HG03060 (cell line): ENCODE results near the gene TLX3.
"Not testable (repeated sequence)": the region's sequence is repeated elsewhere in the genome, so short reads cannot be mapped to it uniquely, and the experiment has no call there.

Experiments used
- ATAC-seq: cut with Tn5 transposase; IDR thresholded peaks from one replicate; pipeline ENCODE4 v1.9.1; 2021; ENCODE audit warnings: low read depth, moderate number of reproducible peaks; ENCODE audit not compliant: unreplicated experiment

The TLX3 gene

GRCh38 chr5:171322527-171322926, 13.5 kb downstream of the TLX3 start:
- no peak for ATAC-seq

DNA sequence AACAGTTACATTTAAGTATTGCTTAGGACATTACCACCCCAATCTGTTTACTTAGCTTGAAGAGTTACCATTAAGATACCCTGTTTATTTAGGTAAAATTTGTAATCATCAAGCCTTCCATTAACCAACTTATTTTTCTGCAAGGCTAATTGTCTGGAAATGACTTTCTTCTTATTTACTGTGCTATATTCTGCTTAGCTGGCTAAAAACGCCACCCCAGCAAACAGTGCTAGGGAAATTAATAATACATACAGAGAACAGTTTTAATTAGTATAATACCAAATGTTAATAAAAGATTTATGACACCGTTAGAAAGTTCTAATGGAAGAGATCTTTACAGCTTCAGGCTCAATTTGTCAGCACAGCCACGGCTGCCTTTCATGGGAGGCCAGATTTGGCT, 14.0 kb downstream of the TLX3 start:
- ATAC-seq = no peak

DNA sequence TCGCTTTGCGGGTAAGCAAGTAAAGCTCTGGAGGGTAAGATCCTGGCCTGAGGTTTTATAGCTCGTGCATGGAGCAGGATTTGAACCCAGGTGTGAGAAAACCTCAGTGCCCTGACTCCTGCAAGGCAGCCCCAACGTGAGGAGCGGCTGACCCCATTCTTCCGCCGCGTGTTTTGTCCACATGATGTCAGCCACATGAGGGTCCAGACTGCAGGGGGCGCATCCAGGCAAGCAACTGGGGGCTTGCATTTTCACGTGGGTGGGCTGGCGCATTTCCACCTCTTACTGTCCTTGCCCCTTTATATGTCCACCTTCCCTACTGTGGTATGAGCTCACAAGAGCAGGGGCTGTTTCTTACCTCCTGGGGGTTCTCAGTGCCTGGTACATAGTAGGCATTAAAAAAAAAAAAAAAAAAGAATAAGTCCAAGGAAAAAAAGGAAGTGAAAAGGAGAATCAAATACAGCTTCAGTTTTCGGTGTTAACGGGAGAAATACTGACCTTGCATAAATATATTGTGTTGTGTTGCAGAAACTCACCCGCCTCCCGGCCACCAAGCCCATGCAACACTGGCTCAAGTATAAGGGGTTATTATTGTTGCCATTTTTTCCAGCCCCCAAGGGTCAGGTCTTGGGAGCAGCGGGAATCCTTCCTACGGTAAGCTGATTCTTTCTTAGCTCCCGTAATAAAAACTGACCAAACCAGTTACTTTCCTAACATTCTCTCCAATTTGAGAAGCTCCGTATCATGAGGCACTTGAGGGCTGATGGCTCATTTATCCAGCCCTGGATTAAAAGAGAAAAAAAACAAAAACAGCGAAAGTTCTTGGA, 15.0 kb downstream of the TLX3 start:
- no peak for ATAC-seq

DNA sequence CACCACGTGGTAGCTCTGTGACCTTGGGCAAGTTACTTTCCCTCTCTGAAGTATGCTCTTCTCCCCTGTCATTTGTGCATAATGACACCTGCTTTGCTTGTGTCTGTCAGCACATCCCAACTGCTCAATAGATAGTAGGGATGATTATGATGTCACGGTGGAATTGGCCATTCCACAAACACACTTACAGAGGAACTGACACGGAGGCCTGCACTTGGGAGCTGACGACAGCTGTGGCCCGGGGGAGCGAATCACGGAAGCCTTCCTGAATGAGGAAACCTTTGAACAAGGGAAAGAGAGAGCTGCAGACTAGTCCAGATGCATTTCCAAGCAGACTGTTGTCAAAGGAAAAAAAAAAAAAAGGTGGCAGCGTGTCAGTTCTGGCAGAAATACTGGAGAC, 21.0 kb downstream of the TLX3 start:
- no peak for ATAC-seq

- no peak for ATAC-seq
Measured at GRCh38 chr5:171335616-171336015, 26.6 kb downstream of the TLX3 start.

DNA sequence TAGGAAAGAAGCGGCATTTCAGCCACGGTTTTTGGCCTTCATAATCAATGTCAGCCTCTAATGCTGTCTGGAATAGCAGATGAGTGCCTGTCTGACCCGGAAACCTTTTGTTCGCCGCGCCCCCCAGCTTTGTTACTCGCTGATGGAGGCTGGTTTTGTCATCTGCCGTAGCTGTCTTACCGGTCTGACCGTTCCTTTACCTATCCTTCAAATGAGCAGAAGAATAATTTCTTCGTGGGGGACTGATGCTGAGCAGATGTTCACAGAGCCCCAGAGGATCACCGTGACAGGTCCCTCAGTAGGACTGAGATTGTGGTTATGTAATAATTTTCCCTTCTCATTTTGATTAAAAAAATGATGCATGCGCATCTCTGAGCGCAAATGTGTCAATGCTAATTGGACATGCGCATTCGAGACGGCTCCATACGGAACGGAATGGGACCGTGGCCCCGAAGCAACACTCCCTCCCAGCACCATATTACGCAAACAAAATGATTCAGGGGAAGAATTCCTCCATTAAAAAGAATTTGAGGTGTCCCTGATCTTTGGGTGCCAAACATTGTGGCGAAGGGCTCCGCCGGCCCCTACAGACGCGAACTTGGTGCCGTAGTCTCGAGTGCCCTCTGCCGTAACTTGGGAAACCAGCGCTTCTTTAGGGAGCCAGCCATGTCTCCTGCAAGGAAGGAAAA, 27.6 kb downstream of the TLX3 start:
- no peak for ATAC-seq

DNA sequence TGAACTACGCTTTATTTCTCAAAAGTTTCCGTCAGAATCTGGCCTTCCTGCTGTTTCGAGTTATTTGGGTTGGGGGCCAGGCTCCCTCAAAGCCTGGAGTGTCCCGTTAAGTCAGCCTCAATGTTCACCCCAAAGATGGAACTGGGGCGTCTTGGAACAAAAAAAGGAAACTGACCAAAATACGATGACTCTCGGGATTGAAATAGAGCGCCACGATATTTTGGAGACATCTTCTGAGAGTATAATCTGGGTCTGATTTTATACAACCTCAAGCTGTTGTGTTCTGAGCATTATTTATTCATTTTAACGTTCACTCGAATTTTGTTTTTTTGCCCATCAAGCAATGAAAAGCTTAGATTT, 28.1 kb downstream of the TLX3 start:
- no peak for ATAC-seq

- no peak for ATAC-seq
Measured at GRCh38 chr5:171340042-171340441, 31.0 kb downstream of the TLX3 start.

DNA sequence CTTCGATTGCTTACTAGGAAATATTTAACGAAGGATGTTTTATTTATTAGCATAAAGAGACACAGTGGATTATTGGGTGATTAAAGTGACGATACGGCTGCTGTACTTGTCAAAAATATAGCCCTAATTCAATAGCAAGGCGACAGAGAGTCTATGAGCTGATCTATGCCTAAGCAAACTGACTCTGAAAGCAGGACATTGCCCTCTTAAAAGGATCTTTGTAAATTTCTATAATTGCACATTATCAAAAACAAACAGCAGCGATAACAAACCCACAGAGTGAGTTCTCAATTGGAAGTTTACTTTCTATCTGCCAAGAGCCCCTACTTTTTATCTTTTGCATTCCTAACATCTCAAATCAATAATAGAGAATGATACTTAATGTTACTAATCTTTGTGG, 31.4 kb downstream of the TLX3 start:
- no peak for ATAC-seq

DNA sequence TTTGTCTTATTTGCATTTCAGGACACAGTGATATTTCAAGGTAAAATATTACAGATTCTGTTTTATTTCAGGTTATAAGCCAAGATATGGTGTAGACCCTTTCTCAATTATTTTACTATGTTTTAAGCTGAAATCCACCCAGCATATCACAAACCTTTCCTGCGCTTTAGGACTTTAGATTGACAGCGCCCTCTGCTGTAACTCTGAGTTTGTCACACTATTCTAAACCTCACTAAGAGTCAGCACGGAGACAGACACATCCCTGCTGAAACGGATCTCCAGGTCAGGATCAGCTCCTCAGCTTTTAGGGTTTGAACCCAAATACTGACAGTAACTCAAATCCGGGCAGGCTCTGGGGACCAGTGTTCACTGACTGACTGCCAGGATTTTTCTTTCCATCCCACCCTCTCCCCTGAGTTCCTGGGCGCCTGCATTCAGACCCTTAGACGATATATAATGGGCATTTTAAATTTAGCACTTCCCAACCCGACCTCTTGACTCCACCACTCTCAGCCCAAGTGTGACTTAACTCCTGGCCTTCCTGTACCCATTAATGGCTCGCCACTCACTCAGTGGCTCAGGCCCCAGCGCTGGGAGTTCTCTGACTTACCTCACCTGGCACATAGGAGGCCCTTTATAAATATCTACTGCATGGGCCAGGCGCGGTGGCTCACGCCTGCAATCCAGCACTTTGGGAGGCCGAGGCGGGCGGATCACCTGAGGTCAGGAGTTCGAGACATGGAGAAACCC, 33.5 kb downstream of the TLX3 start:
- no peak for ATAC-seq

DNA sequence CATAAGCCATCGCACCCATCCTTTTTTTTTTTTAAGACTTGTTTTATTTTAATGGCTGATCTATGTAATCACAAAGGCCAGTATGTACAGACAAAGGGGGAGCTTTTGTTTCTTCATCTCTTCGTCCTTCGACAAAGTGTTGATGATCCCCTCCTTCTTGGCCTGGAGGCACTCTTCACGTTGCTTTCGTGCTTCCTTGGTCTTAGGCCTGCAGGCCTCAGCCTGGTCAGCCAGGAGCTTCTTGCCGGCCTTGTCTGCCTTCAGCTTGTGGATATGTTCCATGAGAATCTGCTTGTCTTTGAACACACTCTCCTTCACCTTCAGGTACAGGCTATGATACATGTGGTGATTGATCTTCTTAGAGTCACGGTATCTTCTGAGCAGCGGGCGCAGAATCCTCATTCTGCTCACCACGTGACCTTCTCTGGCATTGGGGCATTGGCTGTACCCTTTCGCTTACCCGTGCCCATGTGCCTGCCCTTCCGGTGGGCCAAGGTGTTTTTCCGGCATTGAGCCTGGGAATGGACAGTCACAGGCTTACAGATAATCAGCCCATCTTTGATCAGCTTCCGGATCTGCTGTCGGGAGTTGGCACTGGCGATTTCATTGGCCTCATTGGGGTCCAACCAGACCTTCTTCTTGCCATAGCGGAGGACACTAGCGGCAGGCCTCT, 36.0 kb downstream of the TLX3 start:
- ATAC-seq = no peak

GRCh38 chr5:171351536-171352073, 42.6 kb downstream of the TLX3 start:
- no peak for ATAC-seq

DNA sequence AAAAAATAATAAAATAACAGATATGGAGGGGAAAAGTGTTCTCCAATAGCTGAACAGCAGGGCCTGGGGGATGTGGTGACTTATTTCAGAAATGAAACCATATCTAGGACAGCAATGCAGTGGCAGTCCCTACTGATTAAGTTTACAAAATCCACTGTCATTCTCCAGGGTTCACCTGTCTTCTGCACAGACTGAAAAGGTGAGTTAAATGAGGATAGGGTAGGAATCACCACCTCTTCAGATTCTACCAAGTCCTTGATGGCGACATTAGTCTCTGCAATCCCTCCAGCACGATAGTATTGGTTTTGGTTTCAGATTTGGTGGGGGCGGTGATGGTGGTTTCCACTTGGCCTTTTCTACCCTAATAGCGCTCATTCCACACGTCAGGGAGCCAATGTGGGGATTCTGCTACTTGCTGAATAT, 46.3 kb downstream of the TLX3 start:
- ATAC-seq = peak; percentile 80

DNA sequence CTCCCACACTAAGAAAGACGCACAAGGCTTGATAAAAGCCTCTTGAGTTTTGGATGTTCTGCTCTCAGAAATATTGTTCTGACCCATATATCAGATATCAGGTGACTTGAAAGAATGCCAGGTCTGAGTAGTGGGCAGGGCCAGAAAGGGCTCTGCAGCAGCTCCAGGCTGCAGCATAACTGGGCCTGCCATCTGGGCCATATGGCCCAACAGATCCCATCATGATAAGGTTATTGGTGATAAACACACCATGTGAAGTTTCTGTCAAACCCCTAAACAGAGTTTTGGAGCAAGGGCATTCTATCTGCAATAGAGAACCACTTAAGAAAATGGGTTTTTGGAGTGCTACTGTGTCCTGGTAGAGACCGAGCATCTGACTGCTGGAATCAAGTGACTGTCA, 48.8 kb downstream of the TLX3 start:
- ATAC-seq = no peak

DNA sequence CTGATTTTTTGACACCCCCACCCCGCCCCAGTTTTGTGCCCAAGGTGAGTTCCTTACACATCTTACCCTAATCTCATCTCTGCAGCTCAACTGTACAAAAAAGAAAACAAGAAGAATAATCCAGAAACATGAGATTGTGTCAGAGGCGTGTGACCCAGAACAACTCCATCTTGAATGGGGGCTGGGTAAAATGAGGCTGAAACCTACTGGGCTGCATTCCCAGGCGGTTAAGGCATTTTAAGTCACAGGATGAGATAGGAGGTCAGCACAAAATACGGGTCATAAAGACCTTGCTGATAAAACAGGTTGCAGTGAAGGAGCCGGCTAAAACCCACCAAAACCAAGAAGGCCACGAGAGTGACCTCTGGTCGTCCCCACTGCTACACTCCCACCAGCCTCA, 52.1 kb downstream of the TLX3 start:
- ATAC-seq = not testable (repeated sequence)
